Cardiac muscle cell (in vitro differentiated cells and primary cell): ENCODE data around the gene TSPAN5. TPM values are rescaled to one million over a fixed set of nuclear protein-coding genes. Genes with fewer than 3 reads are reported as not detected.

Experiments used
- DNase-seq, 2 donors: peaks; one replicate each; pipeline versions ENCODE4 v3.0.0 to v3.0.0-alpha.2; 2010 to 2017; ENCODE audit warnings: low read depth in 1 of 2, low spot score in 1 of 2
- H3K27ac ChIP-seq: fragments of 200-600 bp; sonication (generic); 2 replicates; pipeline ENCODE4 v1.5.1; 2016
- H3K27me3 ChIP-seq: fragments of 200-600 bp; sonication (generic); 2 replicates; pipeline ENCODE4 v1.6.0; 2016; ENCODE audit warnings: control low read depth
- H3K36me3 ChIP-seq: fragments of 200-600 bp; sonication (generic); 2 replicates; pipeline ENCODE4 v1.5.1; 2016; ENCODE audit warnings: control low read depth
- H3K4me1 ChIP-seq: fragments of 200-600 bp; sonication (generic); 2 replicates; pipeline ENCODE4 v1.8.1; 2017; ENCODE audit warnings: low read depth, mild to moderate bottlenecking, mixed run types
- H3K4me3 ChIP-seq: fragments of 200-600 bp; sonication (generic); 2 replicates; pipeline ENCODE4 v1.5.1; 2016; ENCODE audit warnings: mild to moderate bottlenecking
- H3K9me3 ChIP-seq: fragments of 200-600 bp; sonication (generic); 2 replicates; pipeline ENCODE4 v1.5.1; 2017; ENCODE audit warnings: low read depth, mild to moderate bottlenecking, control low read depth
- polyA plus RNA-seq: library from polyadenylated mRNA; unstranded; fragments of >200 nt; fragmentation: Nextera tagmentation; extraction: Ambion mirVana; gene quantifications from 2 replicates; pipeline ENCODE4 v1.2.1, GENCODE V29; 2016
- total RNA-seq: library from RNA; depleted of rRNA; stranded (reverse); fragments of >200 nt; gene quantifications from 2 replicates; pipeline ENCODE4 v1.2.3, GENCODE V29; 2016
- TF ChIP-seq, protein P1 (sequence below): IDR thresholded peaks from 2 replicates; pipeline ENCODE4 v1.5.1; 2012; ENCODE audit warnings: low read depth, mild to moderate bottlenecking, low read length

Gene TSPAN5
- total and polyA plus RNA-seq, 2 experiments from 2014 or later: 26.9 to 39.8 TPM

- H3K27ac ChIP-seq: no peak overlapping the region
- TF ChIP-seq, protein P1, sequence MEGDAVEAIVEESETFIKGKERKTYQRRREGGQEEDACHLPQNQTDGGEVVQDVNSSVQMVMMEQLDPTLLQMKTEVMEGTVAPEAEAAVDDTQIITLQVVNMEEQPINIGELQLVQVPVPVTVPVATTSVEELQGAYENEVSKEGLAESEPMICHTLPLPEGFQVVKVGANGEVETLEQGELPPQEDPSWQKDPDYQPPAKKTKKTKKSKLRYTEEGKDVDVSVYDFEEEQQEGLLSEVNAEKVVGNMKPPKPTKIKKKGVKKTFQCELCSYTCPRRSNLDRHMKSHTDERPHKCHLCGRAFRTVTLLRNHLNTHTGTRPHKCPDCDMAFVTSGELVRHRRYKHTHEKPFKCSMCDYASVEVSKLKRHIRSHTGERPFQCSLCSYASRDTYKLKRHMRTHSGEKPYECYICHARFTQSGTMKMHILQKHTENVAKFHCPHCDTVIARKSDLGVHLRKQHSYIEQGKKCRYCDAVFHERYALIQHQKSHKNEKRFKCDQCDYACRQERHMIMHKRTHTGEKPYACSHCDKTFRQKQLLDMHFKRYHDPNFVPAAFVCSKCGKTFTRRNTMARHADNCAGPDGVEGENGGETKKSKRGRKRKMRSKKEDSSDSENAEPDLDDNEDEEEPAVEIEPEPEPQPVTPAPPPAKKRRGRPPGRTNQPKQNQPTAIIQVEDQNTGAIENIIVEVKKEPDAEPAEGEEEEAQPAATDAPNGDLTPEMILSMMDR: no peak
- no peak overlapping the region for H3K4me3 ChIP-seq
- no peaks in the 10 kb centered on the region for H3K9me3 ChIP-seq
- peak in 1 of 2 donors; percentile 37 for DNase-seq
- H3K4me1 ChIP-seq: no peaks in the 10 kb centered on the region
- no peaks in the 10 kb centered on the region for H3K27me3 ChIP-seq
- peaks cover 10% of the 10 kb centered on the region for H3K36me3 ChIP-seq
Measured at GRCh38 chr4:98430708-98431403, 227.6 kb downstream of the TSPAN5 start.

DNA sequence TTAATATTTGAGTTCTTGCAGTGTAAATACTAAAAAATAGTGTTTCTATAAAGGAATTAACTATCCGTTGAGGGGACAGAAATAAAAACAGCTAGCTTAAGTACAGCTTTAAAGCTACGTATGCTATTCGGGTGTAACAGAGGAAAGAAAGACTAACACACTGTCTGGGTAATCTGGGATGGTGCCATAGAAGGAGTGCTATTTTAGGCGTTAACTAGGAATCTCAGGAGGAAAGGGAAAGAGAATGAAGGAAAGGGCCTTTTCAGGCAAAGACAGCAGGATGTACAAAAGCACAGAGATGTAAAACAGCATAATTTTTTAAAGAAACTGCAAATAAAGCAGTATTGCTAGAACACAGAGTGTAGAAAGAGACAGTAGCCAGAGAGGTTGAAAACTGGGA lies 235.4 kb downstream of the TSPAN5 start:
- H3K27ac ChIP-seq: no peak overlapping the region
- no peaks in the 10 kb centered on the region for H3K27me3 ChIP-seq
- no peak overlapping the region for H3K4me3 ChIP-seq
- H3K36me3 ChIP-seq: peaks cover 35% of the 10 kb centered on the region
- H3K4me1 ChIP-seq: no peaks in the 10 kb centered on the region
- no peaks in the 10 kb centered on the region for H3K9me3 ChIP-seq
- DNase-seq: no peak
- TF ChIP-seq, protein P1: no peak

DNA sequence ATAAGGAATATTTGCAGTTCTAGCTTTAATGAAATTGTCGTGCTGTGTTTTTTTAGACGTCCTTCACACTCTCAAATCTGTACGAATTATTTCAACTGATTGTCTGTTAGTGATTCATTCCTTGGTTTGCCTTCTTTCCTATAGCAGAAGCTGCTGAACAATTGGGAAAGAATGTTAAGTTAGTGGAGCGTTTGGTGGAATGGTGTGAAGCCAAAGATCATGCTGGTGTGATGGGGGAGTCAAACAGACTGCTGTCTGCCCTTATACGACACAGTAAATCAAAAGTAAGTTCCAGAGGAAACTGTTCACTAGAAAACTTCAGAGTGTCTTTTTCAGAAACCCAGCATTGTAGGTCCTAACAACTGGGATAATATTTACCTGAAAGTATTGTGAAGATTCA lies 237.3 kb downstream of the TSPAN5 start:
- no peak overlapping the region for H3K27ac ChIP-seq
- no peak overlapping the region for H3K4me3 ChIP-seq
- H3K36me3 ChIP-seq: peaks cover 44% of the 10 kb centered on the region
- H3K9me3 ChIP-seq: no peaks in the 10 kb centered on the region
- TF ChIP-seq, protein P1: no peak
- peak in 1 of 2 donors; percentile 25 for DNase-seq
- no peaks in the 10 kb centered on the region for H3K4me1 ChIP-seq
- H3K27me3 ChIP-seq: no peaks in the 10 kb centered on the region
